Ovary (tissue), 3 donors: ENCODE data around the gene ARRDC4.

Experiments
- EP300 ChIP-seq: sonication (generic); formaldehyde crosslinking; IDR thresholded peaks from one replicate; pipeline ENCODE4 v1.6.1; 2017; ENCODE audit warnings: antibody characterized with exemption
- POLR2A ChIP-seq: fragments of 450-650 bp; IDR thresholded peaks from one replicate; pipeline ENCODE4 v1.6.1; 2017; ENCODE audit warnings: antibody characterized with exemption, mild to moderate bottlenecking, moderate library complexity
- TF ChIP-seq, protein P1 (sequence below), 3 donors: fragments of 450-650 bp in 2 of 3; fragments of 200-600 bp in 1 of 3; IDR thresholded peaks; one replicate each; pipeline versions ENCODE4 v1.5.1 to v1.8.0; 2016 to 2022; ENCODE audit warnings: antibody characterized with exemption in 3 of 3, mild to moderate bottlenecking in 1 of 3
- donor health status: DM: no; HTN: no; CAD: no.

GRCh38 chr15:97955035-97955434, 5.5 kb upstream of the ARRDC4 start:
- TF ChIP-seq, protein P1, sequence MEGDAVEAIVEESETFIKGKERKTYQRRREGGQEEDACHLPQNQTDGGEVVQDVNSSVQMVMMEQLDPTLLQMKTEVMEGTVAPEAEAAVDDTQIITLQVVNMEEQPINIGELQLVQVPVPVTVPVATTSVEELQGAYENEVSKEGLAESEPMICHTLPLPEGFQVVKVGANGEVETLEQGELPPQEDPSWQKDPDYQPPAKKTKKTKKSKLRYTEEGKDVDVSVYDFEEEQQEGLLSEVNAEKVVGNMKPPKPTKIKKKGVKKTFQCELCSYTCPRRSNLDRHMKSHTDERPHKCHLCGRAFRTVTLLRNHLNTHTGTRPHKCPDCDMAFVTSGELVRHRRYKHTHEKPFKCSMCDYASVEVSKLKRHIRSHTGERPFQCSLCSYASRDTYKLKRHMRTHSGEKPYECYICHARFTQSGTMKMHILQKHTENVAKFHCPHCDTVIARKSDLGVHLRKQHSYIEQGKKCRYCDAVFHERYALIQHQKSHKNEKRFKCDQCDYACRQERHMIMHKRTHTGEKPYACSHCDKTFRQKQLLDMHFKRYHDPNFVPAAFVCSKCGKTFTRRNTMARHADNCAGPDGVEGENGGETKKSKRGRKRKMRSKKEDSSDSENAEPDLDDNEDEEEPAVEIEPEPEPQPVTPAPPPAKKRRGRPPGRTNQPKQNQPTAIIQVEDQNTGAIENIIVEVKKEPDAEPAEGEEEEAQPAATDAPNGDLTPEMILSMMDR (IDR thresholded peaks at IDR 0.05), result no peak
- TF ChIP-seq EP300, result no peak
- TF ChIP-seq POLR2A, result no peak
